ENCODE results near the gene PGA4. TPM values are rescaled to one million over a fixed set of nuclear protein-coding genes. Genes with fewer than 3 reads are reported as not detected.
"Not testable (repeated sequence)": the region's sequence is repeated elsewhere in the genome, so short reads cannot be mapped to it uniquely, and the experiment has no call there.

PGA4 gene
- 1 to 10 TPM in 1 of 4 donors, not detected in 3; 1.3 TPM for total RNA-seq

- H3K9me3 ChIP-seq; H3K4me3 ChIP-seq; H3K27ac ChIP-seq; DNase-seq; H3K36me3 ChIP-seq; H3K27me3 ChIP-seq; H3K4me1 ChIP-seq; intact Hi-C loops (cut with DNase I): not testable (repeated sequence)
- WGBS, 2 donors, result no CpG with 5 or more reads among the region's 8 CpGs
Measured at GRCh38 chr11:61222047-61222446, at the start of gene PGA4. Gene PGA4 (plus strand): TSS chr11:61222347. CDS start chr11:61222401, 54 bp downstream.

DNA sequence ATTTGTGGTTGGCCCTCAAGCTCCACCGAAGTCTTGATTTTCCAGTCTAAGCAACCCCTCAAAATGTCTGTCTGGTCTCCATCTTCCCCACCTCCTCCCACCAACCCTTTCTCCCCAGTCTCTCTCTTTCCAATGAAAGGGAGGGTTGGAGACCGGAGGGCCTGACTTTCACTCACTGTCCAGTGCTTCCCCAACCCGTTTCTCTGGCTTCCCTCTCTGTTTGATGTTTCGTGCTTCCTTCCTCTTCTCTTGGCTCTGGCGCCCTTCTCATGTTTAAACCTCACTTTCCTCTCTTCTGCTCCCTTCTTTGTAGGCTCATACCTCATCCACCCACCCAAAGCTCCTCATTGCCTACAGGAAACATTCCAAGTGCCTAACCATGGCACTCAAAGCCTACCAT is 49.8 kb upstream of the PGA4 start:
- no peak for DNase-seq
- peaks cover 0 to 4% (median 0%) of the 10 kb centered on the region in 3 donors for H3K4me1 ChIP-seq
- no peak overlapping the region for H3K4me3 ChIP-seq
- no peaks in the 10 kb centered on the region for H3K9me3 ChIP-seq
- H3K27me3 ChIP-seq, result peaks cover 0 to 15% (median 0%) of the 10 kb centered on the region in 4 donors
- H3K27ac ChIP-seq, result no peak overlapping the region
- intact Hi-C loops (cut with DNase I), result no loop called here
- H3K36me3 ChIP-seq, result no peaks in the 10 kb centered on the region
- no peak for TF ChIP-seq POLR2A (IDR thresholded peaks at IDR 0.05)
- TF ChIP-seq CTCF (IDR thresholded peaks at IDR 0.05), result no peak
- WGBS, 2 donors, result 57 to 62% methylated on average over 5 of the region's 5 CpGs

GRCh38 chr11:61172888-61173287 is 49.3 kb upstream of the PGA4 start:
- H3K27me3 ChIP-seq, result peaks cover 0 to 15% (median 0%) of the 10 kb centered on the region in 4 donors
- 87 to 92% methylated on average over 3 of the region's 3 CpGs for WGBS, 2 donors
- no peaks in the 10 kb centered on the region for H3K36me3 ChIP-seq
- no peak for DNase-seq
- H3K4me3 ChIP-seq, result no peak overlapping the region
- H3K27ac ChIP-seq, result no peak overlapping the region
- TF ChIP-seq POLR2A (IDR thresholded peaks at IDR 0.05) (no peak), CTCF (IDR thresholded peaks at IDR 0.05) (no peak)
- H3K9me3 ChIP-seq, result no peaks in the 10 kb centered on the region
- intact Hi-C loops (cut with DNase I), result no loop called here
- H3K4me1 ChIP-seq, result peaks cover 0 to 4% (median 0%) of the 10 kb centered on the region in 3 donors

DNA sequence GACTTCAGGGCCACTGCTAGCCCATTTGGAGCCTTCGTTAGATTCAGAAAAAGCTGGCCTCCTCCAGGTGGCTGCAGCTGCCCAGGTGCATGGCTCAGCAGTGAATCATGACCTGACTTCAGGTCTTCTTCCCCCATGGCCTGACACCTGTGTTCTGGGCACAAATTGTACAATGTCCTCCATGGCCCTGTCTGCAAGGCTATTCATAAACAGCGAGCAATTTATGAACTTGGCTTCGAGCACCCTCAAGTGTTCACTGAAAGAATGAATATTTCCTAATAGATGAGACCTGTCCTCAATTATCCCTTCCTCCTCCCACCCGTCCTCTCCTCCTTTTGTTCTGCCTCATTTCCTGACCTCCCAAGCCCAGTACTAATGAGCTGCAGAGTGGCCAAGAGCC is 48.7 kb upstream of the PGA4 start:
- H3K36me3 ChIP-seq, result no peaks in the 10 kb centered on the region
- H3K4me1 ChIP-seq, result no peaks in the 10 kb centered on the region
- no peak overlapping the region for H3K4me3 ChIP-seq
- TF ChIP-seq POLR2A (IDR thresholded peaks at IDR 0.05) (no peak), CTCF (IDR thresholded peaks at IDR 0.05) (no peak)
- DNase-seq, result no peak
- intact Hi-C loops (cut with DNase I), result no loop called here
- peaks cover 0 to 15% (median 0%) of the 10 kb centered on the region in 4 donors for H3K27me3 ChIP-seq
- H3K27ac ChIP-seq, result no peak overlapping the region
- WGBS, 2 donors, result 72 to 81% methylated on average over 4 of the region's 4 CpGs
- no peaks in the 10 kb centered on the region for H3K9me3 ChIP-seq

DNA sequence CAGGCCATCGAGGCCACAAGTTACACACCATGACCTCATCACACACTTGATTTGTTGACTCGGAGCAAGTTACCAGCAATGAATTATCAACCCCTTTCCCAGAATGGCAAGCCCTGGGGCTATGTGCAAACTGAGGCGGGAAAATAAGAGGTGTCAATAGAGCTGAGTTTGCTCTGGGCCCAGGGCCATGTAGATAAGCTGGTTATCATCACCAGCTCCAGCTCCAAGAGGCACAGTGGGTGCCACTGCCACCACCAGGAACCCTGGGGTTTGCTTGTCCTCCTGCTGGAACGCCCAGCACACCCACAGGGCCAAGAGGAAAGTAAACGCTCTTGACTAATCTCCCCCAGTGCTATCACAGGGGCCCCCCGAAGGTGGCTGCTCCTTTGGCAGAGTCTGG is 47.9 kb upstream of the PGA4 start:
- Histone ChIP-seq H3K36me3 (no peaks in the 10 kb centered on the region), H3K27me3 (peaks cover 0 to 15% (median 0%) of the 10 kb centered on the region in 4 donors), H3K9me3 (no peaks in the 10 kb centered on the region), H3K4me3 (no peak overlapping the region), H3K4me1 (no peaks in the 10 kb centered on the region), H3K27ac (no peak overlapping the region)
- no peak for DNase-seq
- 58 to 64% methylated on average over 3 to 5 of the region's 6 CpGs for WGBS, 2 donors
- no peak for TF ChIP-seq POLR2A (IDR thresholded peaks at IDR 0.05)
- no peak for TF ChIP-seq CTCF (IDR thresholded peaks at IDR 0.05)
- intact Hi-C loops (cut with DNase I), result no loop called here

DNA sequence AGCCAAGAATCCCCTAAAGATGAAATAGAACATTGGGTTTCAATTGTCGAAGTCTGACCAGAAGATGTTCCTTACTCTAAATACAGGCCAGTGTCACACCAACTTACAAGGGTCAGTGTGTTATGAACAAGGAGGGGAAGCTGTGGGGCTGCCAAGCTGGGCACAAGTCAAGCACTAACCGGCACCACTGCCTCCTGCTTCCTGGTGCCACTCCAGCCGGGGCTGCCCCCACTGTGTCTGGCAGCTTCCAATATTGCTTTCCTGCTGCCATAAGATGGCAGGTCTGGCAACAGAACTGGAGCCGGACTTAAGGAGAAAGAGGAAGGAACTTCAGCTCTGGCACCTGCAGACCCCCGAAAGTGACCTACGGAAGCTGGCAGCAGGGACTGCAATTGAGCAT is 47.2 kb upstream of the PGA4 start:
- no peak for DNase-seq
- no peaks in the 10 kb centered on the region for H3K9me3 ChIP-seq
- WGBS, 2 donors, result 61 to 82% methylated on average over 3 of the region's 6 CpGs
- intact Hi-C loops (cut with DNase I), result no loop called here
- TF ChIP-seq POLR2A (IDR thresholded peaks at IDR 0.05) (no peak), CTCF (IDR thresholded peaks at IDR 0.05) (no peak)
- no peaks in the 10 kb centered on the region for H3K4me1 ChIP-seq
- no peaks in the 10 kb centered on the region for H3K36me3 ChIP-seq
- no peak overlapping the region for H3K27ac ChIP-seq
- H3K4me3 ChIP-seq, result no peak overlapping the region
- H3K27me3 ChIP-seq, result peaks cover 0 to 15% (median 0%) of the 10 kb centered on the region in 4 donors

Data from esophagus squamous epithelium (tissue), 5 donors.